BE2C (cell line): ENCODE measurements around the gene KLRD1.

Source experiments
- DNase-seq: peaks from one replicate; pipeline ENCODE4 v3.0.0-alpha.2; 2020
- H3K27me3 ChIP-seq: fragments of 250-450 bp; sonication (Bioruptor Pico); 2 replicates; pipeline ENCODE4 v1.5.1; 2020; ENCODE audit warnings: mild to moderate bottlenecking
- H3K36me3 ChIP-seq: fragments of 250-450 bp; sonication (Bioruptor Pico); 2 replicates; pipeline ENCODE4 v1.5.1; 2020; ENCODE audit warnings: mild to moderate bottlenecking
- H3K4me1 ChIP-seq: fragments of 250-450 bp; sonication (Bioruptor Pico); 2 replicates; pipeline ENCODE4 v1.5.1; 2020
- H3K4me3 ChIP-seq: 2 replicates; pipeline ENCODE4 v1.5.1; 2011; ENCODE audit warnings: low read depth, low read length
- H3K9me3 ChIP-seq: fragments of 250-450 bp; sonication (Bioruptor Pico); 2 replicates; pipeline ENCODE4 v1.5.1; 2020
- TF ChIP-seq, protein P1 (sequence below): IDR thresholded peaks from 2 replicates; pipeline ENCODE4 v1.5.1; 2012; ENCODE audit warnings: mild to moderate bottlenecking, low read depth, low read length

KLRD1 gene

DNA sequence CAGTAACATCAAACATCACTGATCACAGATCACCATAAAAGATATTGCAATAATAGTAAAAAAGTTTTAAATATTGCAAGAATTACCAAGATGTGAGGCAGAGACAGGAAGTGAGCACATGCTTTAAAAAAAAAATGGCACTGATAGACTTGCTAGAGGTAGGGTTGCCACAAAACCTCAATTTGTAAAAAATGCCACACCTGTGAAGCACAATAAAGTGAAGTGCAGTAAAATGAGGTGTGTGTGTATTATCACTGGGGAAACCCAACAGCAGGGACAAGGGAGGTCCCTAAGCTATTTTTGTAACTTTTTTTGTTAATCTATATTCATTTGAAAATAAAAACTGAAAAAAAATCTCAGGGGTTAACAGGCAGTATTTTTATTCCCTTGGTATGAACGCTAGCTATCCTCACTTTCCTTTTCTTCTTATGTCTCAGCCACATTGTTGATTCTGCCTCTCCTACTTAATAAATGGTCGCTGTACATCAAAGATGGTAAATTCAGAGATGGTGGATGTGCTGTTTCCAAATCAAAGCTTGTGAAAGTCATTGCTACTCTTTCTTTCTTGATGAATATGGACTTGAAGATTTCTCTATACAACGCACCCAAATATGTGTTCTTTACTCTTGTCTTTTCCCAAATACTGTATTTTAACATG is 14.0 kb upstream of the KLRD1 start:
- H3K27me3 ChIP-seq = no peaks in the 10 kb centered on the region; the same call in 1 of the 2 replicates
- H3K36me3 ChIP-seq = no peaks in the 10 kb centered on the region
- no peak overlapping the region for H3K4me3 ChIP-seq
- no peaks in the 10 kb centered on the region for H3K4me1 ChIP-seq
- DNase-seq = no peak
- no peaks in the 10 kb centered on the region for H3K9me3 ChIP-seq
- TF ChIP-seq, protein P1, sequence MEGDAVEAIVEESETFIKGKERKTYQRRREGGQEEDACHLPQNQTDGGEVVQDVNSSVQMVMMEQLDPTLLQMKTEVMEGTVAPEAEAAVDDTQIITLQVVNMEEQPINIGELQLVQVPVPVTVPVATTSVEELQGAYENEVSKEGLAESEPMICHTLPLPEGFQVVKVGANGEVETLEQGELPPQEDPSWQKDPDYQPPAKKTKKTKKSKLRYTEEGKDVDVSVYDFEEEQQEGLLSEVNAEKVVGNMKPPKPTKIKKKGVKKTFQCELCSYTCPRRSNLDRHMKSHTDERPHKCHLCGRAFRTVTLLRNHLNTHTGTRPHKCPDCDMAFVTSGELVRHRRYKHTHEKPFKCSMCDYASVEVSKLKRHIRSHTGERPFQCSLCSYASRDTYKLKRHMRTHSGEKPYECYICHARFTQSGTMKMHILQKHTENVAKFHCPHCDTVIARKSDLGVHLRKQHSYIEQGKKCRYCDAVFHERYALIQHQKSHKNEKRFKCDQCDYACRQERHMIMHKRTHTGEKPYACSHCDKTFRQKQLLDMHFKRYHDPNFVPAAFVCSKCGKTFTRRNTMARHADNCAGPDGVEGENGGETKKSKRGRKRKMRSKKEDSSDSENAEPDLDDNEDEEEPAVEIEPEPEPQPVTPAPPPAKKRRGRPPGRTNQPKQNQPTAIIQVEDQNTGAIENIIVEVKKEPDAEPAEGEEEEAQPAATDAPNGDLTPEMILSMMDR = no peak

DNA sequence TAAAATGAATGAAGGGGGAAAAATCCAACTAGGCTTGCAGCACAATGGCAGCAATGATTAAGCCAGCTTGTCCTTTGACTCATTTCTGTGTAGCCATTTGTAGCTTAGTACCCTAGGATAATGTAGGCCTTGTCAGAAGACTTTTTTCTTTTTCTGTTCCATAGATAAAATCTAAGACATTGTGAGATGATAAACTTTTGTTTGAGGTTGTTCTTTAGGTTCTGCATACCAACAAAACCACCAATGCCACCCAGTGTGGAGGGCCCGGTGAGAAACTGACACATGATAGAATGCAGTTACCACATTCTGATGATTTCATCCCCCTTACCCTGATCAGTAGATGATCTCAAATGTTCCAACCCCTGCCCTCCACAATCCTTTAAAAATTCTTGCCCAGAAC is 6.6 kb upstream of the KLRD1 start:
- no peak for DNase-seq
- H3K9me3 ChIP-seq = no peaks in the 10 kb centered on the region
- H3K27me3 ChIP-seq = no peaks in the 10 kb centered on the region; the same call in 1 of the 2 replicates
- no peaks in the 10 kb centered on the region for H3K4me1 ChIP-seq
- no peak overlapping the region for H3K4me3 ChIP-seq
- H3K36me3 ChIP-seq = no peaks in the 10 kb centered on the region
- TF ChIP-seq, protein P1 = no peak

DNA sequence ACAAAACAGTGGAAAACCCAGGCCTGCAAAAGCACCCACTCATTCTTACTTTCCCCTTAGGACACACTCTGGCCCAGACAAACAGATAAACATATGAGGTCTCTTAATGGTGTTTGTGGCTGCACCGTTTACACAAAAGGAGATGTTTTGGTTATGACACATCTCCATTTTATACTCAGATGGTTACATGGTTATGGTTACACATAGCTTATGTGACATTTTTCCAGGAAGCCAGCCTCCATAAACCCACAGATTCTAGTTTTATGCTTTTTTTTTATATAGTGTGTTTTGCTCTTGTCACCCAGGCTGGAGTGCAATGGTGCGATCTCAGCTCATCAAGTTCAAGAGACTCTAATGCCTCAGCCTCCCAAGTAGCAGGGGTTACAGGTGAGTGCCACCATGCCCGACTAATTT is 3.5 kb upstream of the KLRD1 start:
- Histone ChIP-seq H3K9me3 (no peaks in the 10 kb centered on the region), H3K4me3 (no peak overlapping the region), H3K4me1 (no peaks in the 10 kb centered on the region), H3K36me3 (no peaks in the 10 kb centered on the region), H3K27me3 (no peaks in the 10 kb centered on the region; the same call in 1 of the 2 replicates)
- TF ChIP-seq, protein P1 = no peak
- no peak for DNase-seq

DNA sequence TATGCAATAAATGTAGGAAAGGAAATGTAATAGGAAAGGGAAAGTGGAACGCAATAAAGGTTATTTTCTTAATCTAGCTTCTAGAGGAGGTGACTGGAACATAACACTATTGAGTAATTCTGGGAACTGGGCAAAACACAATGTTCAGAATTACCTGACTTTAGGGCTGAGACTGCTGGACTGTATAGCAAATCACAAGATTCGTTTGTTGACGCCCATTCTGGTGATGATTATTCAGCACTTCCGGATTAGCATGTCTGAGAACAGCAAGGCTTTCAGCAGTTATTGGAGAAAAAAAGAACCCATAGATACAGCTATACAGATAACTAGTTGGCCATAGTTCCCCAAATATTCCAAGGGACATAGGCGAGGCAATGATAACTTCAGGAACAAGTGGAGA is 2.3 kb upstream of the KLRD1 start:
- H3K9me3 ChIP-seq = no peaks in the 10 kb centered on the region
- TF ChIP-seq, protein P1 = no peak
- H3K4me1 ChIP-seq = no peaks in the 10 kb centered on the region
- H3K36me3 ChIP-seq = no peaks in the 10 kb centered on the region
- no peak overlapping the region for H3K4me3 ChIP-seq
- H3K27me3 ChIP-seq = no peaks in the 10 kb centered on the region; the same call in 1 of the 2 replicates
- no peak for DNase-seq

DNA sequence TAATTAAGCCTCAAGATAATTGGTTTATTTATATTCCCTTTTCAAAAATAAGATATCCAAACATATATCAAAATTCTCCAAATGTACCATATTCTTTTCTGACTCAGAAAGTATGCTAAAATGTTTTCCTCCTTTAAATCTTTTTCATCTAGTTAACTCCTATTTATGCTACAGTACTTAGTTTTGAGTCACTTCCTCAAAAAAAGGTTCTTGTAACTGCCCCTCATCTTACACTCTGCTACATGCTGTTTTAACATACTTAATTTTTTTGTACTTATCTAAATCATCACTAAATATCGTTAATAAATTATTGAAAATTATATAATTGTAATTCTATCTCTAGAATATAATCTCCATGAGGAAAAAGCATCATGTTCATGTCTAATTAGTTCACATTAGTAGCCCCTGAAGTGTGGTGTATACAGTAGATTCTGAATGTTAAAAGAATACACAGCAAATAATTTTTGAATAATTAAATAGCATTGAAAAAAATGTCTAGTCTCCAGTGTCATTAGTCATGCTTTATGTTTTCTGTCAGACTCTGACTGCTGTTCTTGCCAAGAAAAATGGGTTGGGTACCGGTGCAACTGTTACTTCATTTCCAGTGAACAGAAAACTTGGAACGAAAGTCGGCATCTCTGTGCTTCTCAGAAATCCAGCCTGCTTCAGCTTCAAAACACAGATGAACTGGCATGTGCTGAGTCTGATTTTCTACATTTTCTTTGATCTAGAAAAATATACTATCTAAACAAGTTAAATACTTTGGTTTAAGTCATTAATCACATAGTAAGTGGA is 3.5 kb downstream of the KLRD1 start:
- Histone ChIP-seq H3K4me3 (no peak overlapping the region), H3K27me3 (no peaks in the 10 kb centered on the region), H3K4me1 (no peaks in the 10 kb centered on the region), H3K9me3 (no peaks in the 10 kb centered on the region), H3K36me3 (no peaks in the 10 kb centered on the region)
- DNase-seq = no peak
- TF ChIP-seq, protein P1 = no peak

DNA sequence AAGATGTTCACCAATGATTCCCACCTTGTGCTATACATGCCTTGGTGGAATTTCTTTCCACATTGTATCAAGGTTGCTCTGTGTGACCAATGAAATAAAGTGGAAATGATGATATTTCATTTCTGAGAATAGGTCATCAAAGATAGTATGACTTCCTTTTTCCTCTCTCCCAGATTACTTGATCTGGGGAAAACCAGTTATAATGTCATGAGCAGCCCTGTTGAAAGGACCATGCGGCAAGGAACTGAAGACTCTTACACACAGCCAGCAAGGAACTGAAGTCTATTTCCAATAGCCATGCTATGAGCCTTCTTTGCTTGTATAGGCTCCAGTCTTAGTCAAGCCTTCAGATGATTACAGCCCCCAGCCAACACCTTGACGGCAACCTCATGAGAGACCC is 11.7 kb downstream of the KLRD1 start:
- no peaks in the 10 kb centered on the region for H3K4me1 ChIP-seq
- no peak for DNase-seq
- H3K36me3 ChIP-seq = no peaks in the 10 kb centered on the region
- no peaks in the 10 kb centered on the region for H3K9me3 ChIP-seq
- H3K4me3 ChIP-seq = no peak overlapping the region
- TF ChIP-seq, protein P1 = no peak
- H3K27me3 ChIP-seq = peaks cover 12% of the 10 kb centered on the region; the same call in 1 of the 2 replicates
